Gastroesophageal sphincter (tissue), 4 donors: Measurements from ENCODE around the gene ADIRF. TPM values are rescaled to one million over a fixed set of nuclear protein-coding genes. Genes with fewer than 3 reads are reported as not detected.

ENCODE experiments used
- ATAC-seq: fragments of 150-250 bp; one replicate; pipeline ENCODE4 v1.9.1; 2016; ENCODE audit warnings: mild to moderate bottlenecking, moderate library complexity
- H3K27ac ChIP-seq, 4 donors: fragments of 200-600 bp; sonication (generic) in 3 of 4; 1 replicate in 3 of 4; 2 replicates in 1 of 4; pipeline ENCODE4 v1.5.1; 2016 to 2019
- H3K27me3 ChIP-seq: fragments of 200-600 bp; sonication (generic); one replicate; pipeline ENCODE4 v1.5.1; 2019
- H3K36me3 ChIP-seq, 2 donors: fragments of 200-600 bp; sonication (generic); one replicate each; pipeline ENCODE4 v1.5.1; 2019; ENCODE audit warnings: control low read depth in 1 of 2
- H3K4me1 ChIP-seq, 3 donors: fragments of 200-600 bp; sonication (generic); 1 replicate in 2 of 3; 2 replicates in 1 of 3; pipeline ENCODE4 v1.5.1; 2016 to 2019; ENCODE audit warnings: control low read depth in 2 of 3
- H3K4me3 ChIP-seq, 2 donors: fragments of 200-600 bp; sonication (generic); one replicate each; pipeline ENCODE4 v1.5.1; 2019; ENCODE audit warnings: mild to moderate bottlenecking in 1 of 2, moderate library complexity in 1 of 2
- H3K9me3 ChIP-seq, 3 donors: fragments of 200-600 bp; sonication (generic); one replicate each; pipeline ENCODE4 v1.5.1; 2017 to 2019; ENCODE audit warnings: control low read depth in 2 of 3
- CTCF ChIP-seq, 4 experiments: fragments of 200-600 bp in 2 of 4; fragments of 450-650 bp in 2 of 4; sonication (generic) in 1 of 4; IDR thresholded peaks; one replicate each; pipeline ENCODE4 v1.5.1; 2017 to 2019; ENCODE audit warnings: antibody characterized with exemption in 4 of 4, mild to moderate bottlenecking in 2 of 4, moderate library complexity in 2 of 4
- EP300 ChIP-seq: sonication (generic); formaldehyde crosslinking; IDR thresholded peaks from one replicate; pipeline ENCODE4 v1.6.1; 2017; ENCODE audit warnings: antibody characterized with exemption, mild to moderate bottlenecking
- POLR2A ChIP-seq, 2 donors: fragments of 450-650 bp; IDR thresholded peaks; one replicate each; pipeline ENCODE4 v1.6.1; 2017; ENCODE audit warnings: antibody characterized with exemption in 2 of 2, mild to moderate bottlenecking in 2 of 2, moderate library complexity in 1 of 2
- POLR2AphosphoS5 ChIP-seq: sonication (generic); formaldehyde crosslinking; IDR thresholded peaks from one replicate; pipeline ENCODE4 v1.6.1; 2017; ENCODE audit warnings: antibody characterized with exemption
- WGBS, 2 donors: methylation state at CpG; one replicate each; pipeline ENCODE4 v1.1.5; 2018; ENCODE audit warnings: low coverage in 1 of 2; 5-methylcytosine and 5-hydroxymethylcytosine counted together
- total RNA-seq, 4 donors: library from RNA; depleted of rRNA; stranded (reverse); fragments of >200 nt; gene quantifications; one replicate each; pipeline ENCODE4 v1.1.0, GENCODE V29; 2016

Gene ADIRF
- total RNA-seq, 4 donors from 2014 or later = 36.5 to 408 (median 149) TPM

- Histone ChIP-seq H3K36me3 (peaks cover 0 to 22% of the 10 kb centered on the region in 2 donors), H3K4me3 (no peak overlapping the region), H3K9me3 (no peaks in the 10 kb centered on the region), H3K27me3 (peaks cover 4% of the 10 kb centered on the region), H3K27ac (no peak overlapping the region), H3K4me1 (peaks cover 0 to 56% (median 8%) of the 10 kb centered on the region in 3 donors)
- no peak for ATAC-seq
- TF ChIP-seq POLR2A (IDR thresholded peaks at IDR 0.05) = no peak
- no peak for TF ChIP-seq EP300
- TF ChIP-seq CTCF (IDR thresholded peaks at IDR 0.05) = no peak
- TF ChIP-seq POLR2AphosphoS5 = no peak
- 80% methylated on average over 1 of the region's 4 CpGs; no CpG with 5 or more reads in 1 of the 2 donors for WGBS, 2 donors
Measured at GRCh38 chr10:86944031-86944419, 24.3 kb upstream of the ADIRF start.

- Histone ChIP-seq H3K27ac (no peak overlapping the region), H3K4me1 (peaks cover 0 to 52% (median 7%) of the 10 kb centered on the region in 3 donors), H3K4me3 (no peak overlapping the region), H3K9me3 (no peaks in the 10 kb centered on the region), H3K36me3 (peaks cover 0 to 22% of the 10 kb centered on the region in 2 donors), H3K27me3 (peaks cover 4% of the 10 kb centered on the region)
- TF ChIP-seq EP300 (no peak), POLR2A (IDR thresholded peaks at IDR 0.05) (no peak), CTCF (IDR thresholded peaks at IDR 0.05) (no peak), POLR2AphosphoS5 (no peak)
- no peak for ATAC-seq
Measured at GRCh38 chr10:86944471-86944870, 23.8 kb upstream of the ADIRF start.

- H3K36me3 ChIP-seq = peaks cover 0 to 22% of the 10 kb centered on the region in 2 donors
- WGBS, 2 donors = no CpG with 5 or more reads among the region's 3 CpGs
- H3K27ac ChIP-seq = no peak overlapping the region
Measured at GRCh38 chr10:86944907-86945306, 23.4 kb upstream of the ADIRF start.

GRCh38 chr10:86945361-86946212, 22.7 kb upstream of the ADIRF start:
- Histone ChIP-seq H3K4me1 (peaks cover 0 to 45% (median 4%) of the 10 kb centered on the region in 3 donors), H3K27ac (no peak overlapping the region)
- 10 to 56% methylated on average over 2 to 6 of the region's 18 CpGs for WGBS, 2 donors

More at GRCh38 chr10:86944907-86945306, 23.4 kb upstream of the ADIRF start:
- Histone ChIP-seq H3K4me1 (peaks cover 0 to 47% (median 4%) of the 10 kb centered on the region in 3 donors), H3K9me3 (no peaks in the 10 kb centered on the region), H3K4me3 (no peak overlapping the region), H3K27me3 (peaks cover 4% of the 10 kb centered on the region)
- TF ChIP-seq POLR2AphosphoS5 = no peak
- no peak for ATAC-seq

More at GRCh38 chr10:86945361-86946212, 22.7 kb upstream of the ADIRF start:
- Histone ChIP-seq H3K4me3 (no peak overlapping the region), H3K36me3 (peaks cover 0 to 22% of the 10 kb centered on the region in 2 donors), H3K9me3 (no peaks in the 10 kb centered on the region), H3K27me3 (peaks cover 4% of the 10 kb centered on the region)
- ATAC-seq = no peak
- TF ChIP-seq CTCF (IDR thresholded peaks at IDR 0.05) = peak in 1 of 4 experiments; percentile 13
- no peak for TF ChIP-seq POLR2A (IDR thresholded peaks at IDR 0.05)
- no peak for TF ChIP-seq EP300
- no peak for TF ChIP-seq POLR2AphosphoS5
